Kasumi-1 (cell line): ENCODE data around the gene CNKSR1.
A peak's percentile ranks its signal among the peaks of the same experiment; 100 is the strongest.

ENCODE experiments used
- DNase-seq, 2 experiments: peaks; one replicate each; lab custom pipeline; 2025; lab: John Stamatoyannopoulos, UW

The CNKSR1 gene

GRCh38 chr1:26184883-26185282, 7.6 kb downstream of the CNKSR1 start:
- no peak for DNase-seq

GRCh38 chr1:26187882-26188281, 10.6 kb downstream of the CNKSR1 start:
- DNase-seq: no peak

GRCh38 chr1:26188477-26188876, 11.2 kb downstream of the CNKSR1 start:
- no peak for DNase-seq

- no peak for DNase-seq
Observed at GRCh38 chr1:26189331-26189730, 12.0 kb downstream of the CNKSR1 start.

GRCh38 chr1:26189751-26190275, 12.5 kb downstream of the CNKSR1 start:
- DNase-seq: no peak

GRCh38 chr1:26190373-26190987, 13.2 kb downstream of the CNKSR1 start, which contains the start of gene CATSPER4:
Gene CATSPER4, plus strand, starts transcription at chr1:26190602. Its CDS starts 26 bp downstream, at chr1:26190628.
- peak; percentile 28 to 38 for DNase-seq

GRCh38 chr1:26191739-26192138, 14.4 kb downstream of the CNKSR1 start:
- DNase-seq: no peak

GRCh38 chr1:26195805-26196204, 18.5 kb downstream of the CNKSR1 start:
- DNase-seq: no peak

- DNase-seq: no peak
Observed at GRCh38 chr1:26197301-26197700, 20.0 kb downstream of the CNKSR1 start.

- no peak for DNase-seq
Observed at GRCh38 chr1:26197813-26198212, 20.5 kb downstream of the CNKSR1 start.

- DNase-seq: no peak
Observed at GRCh38 chr1:26200413-26200812, 23.1 kb downstream of the CNKSR1 start.

GRCh38 chr1:26203642-26204318, 26.5 kb downstream of the CNKSR1 start:
- DNase-seq: no peak

- no peak for DNase-seq
Observed at GRCh38 chr1:26210147-26210870, 33.0 kb downstream of the CNKSR1 start.

GRCh38 chr1:26212726-26213125, 35.4 kb downstream of the CNKSR1 start:
- no peak for DNase-seq

- DNase-seq: no peak
Observed at GRCh38 chr1:26213335-26213905, 36.1 kb downstream of the CNKSR1 start.

- no peak for DNase-seq
Observed at GRCh38 chr1:26215246-26215645, 38.0 kb downstream of the CNKSR1 start.

- DNase-seq: no peak
Observed at GRCh38 chr1:26218906-26219494, 41.7 kb downstream of the CNKSR1 start.

- DNase-seq: no peak
Observed at GRCh38 chr1:26220199-26220912, 43.1 kb downstream of the CNKSR1 start.

- DNase-seq: no peak
Observed at GRCh38 chr1:26221094-26221493, 43.8 kb downstream of the CNKSR1 start.

GRCh38 chr1:26224606-26225005, 47.3 kb downstream of the CNKSR1 start:
- no peak for DNase-seq

GRCh38 chr1:26225033-26225831, 47.9 kb downstream of the CNKSR1 start:
- DNase-seq: no peak
